Fibroblast of lung (primary cell): Measurements from ENCODE around the gene TSPAN9. TPM values are rescaled to one million over a fixed set of nuclear protein-coding genes. Genes with fewer than 3 reads are reported as not detected.

Experiments used
- DNase-seq, 2 donors: peaks; one replicate each; pipeline versions ENCODE4 v3.0.0 to v3.0.0-alpha.2; 2010; ENCODE audit warnings: low read depth in 2 of 2
- H2AFZ ChIP-seq: 2 replicates; pipeline ENCODE4 v1.5.1; 2012; ENCODE audit warnings: low read length, control low read depth, inconsistent platforms
- H3K27ac ChIP-seq: 2 replicates; pipeline ENCODE4 v1.5.1; 2011; ENCODE audit warnings: low read length, control low read depth; ENCODE audit not compliant: insufficient read depth
- H3K27me3 ChIP-seq: 2 replicates; pipeline ENCODE4 v1.5.1; 2011; ENCODE audit warnings: mild to moderate bottlenecking, low read length; ENCODE audit not compliant: control insufficient read depth, insufficient read depth
- H3K36me3 ChIP-seq: 2 replicates; pipeline ENCODE4 v1.5.1; 2011; ENCODE audit warnings: low read length; ENCODE audit not compliant: control insufficient read depth, insufficient read depth
- H3K4me1 ChIP-seq: 2 replicates; pipeline ENCODE4 v1.5.1; 2011; ENCODE audit warnings: low read length; ENCODE audit not compliant: control insufficient read depth, insufficient read depth; ENCODE audit errors: extremely low read depth
- H3K4me2 ChIP-seq: 2 replicates; pipeline ENCODE4 v1.5.1; 2011; ENCODE audit warnings: low read length, control low read depth; ENCODE audit not compliant: insufficient read depth; ENCODE audit errors: extremely low read depth
- H3K4me3 ChIP-seq, 4 experiments: fragments of 200-600 bp in 1 of 4; sonication (generic) in 1 of 4; replicated peaks in 1 of 4; 2 replicates each; pipeline ENCODE4 v1.5.1; 2011 to 2016; ENCODE audit warnings: low read length in 4 of 4, low read depth in 3 of 4, mild to moderate bottlenecking in 3 of 4, control low read depth in 2 of 4, inconsistent platforms in 1 of 4, mixed read lengths in 1 of 4; ENCODE audit not compliant: insufficient read depth in 1 of 4; ENCODE audit errors: control extremely low read depth in 1 of 4
- H3K79me2 ChIP-seq: 2 replicates; pipeline ENCODE4 v1.5.1; 2012; ENCODE audit warnings: mild to moderate bottlenecking, low read length, inconsistent platforms; ENCODE audit not compliant: control insufficient read depth, insufficient read depth
- H3K9ac ChIP-seq: 2 replicates; pipeline ENCODE4 v1.5.1; 2011; ENCODE audit warnings: mild to moderate bottlenecking, low read length, control low read depth; ENCODE audit not compliant: insufficient read depth
- H3K9me3 ChIP-seq: 2 replicates; pipeline ENCODE4 v1.5.1; 2012; ENCODE audit warnings: low read depth, low read length; ENCODE audit not compliant: control insufficient read depth, insufficient read depth
- H4K20me1 ChIP-seq: 2 replicates; pipeline ENCODE4 v1.5.1; 2011; ENCODE audit warnings: low read length; ENCODE audit not compliant: control insufficient read depth, insufficient read depth; ENCODE audit errors: extremely low read depth
- CTCF ChIP-seq, 2 donors: IDR thresholded peaks in 1 of 2; conservative IDR thresholded peaks in 1 of 2; 1 replicate in 1 of 2; 2 replicates in 1 of 2; pipeline ENCODE4 v1.5.1; 2011 to 2012; ENCODE audit warnings: low read length in 2 of 2, control low read depth in 1 of 2, inconsistent platforms in 1 of 2, low read depth in 1 of 2, mild to moderate bottlenecking in 1 of 2
- EZH2 ChIP-seq: IDR thresholded peaks from 2 replicates; pipeline ENCODE4 v1.5.1; 2012; ENCODE audit warnings: low read length, control low read depth, mild to moderate bottlenecking; ENCODE audit errors: missing control alignments
- polyA plus RNA-seq, 2 donors: library from polyadenylated mRNA; depleted of rRNA in 1 of 2; stranded (reverse) in 1 of 2; unstranded in 1 of 2; fragments of >200 nt; gene quantifications; 2 replicates each; pipeline ENCODE4 v1.2.1, GENCODE V29; 2011 to 2012; ENCODE audit warnings: missing spikeins in 1 of 2
- total RNA-seq: library from RNA; depleted of rRNA; stranded (reverse); fragments of >200 nt; gene quantifications from 2 replicates; pipeline ENCODE4 v1.2.1, GENCODE V29; 2014

The TSPAN9 gene
- total and polyA plus RNA-seq, 2 donors (not counting 1 experiment from before 2014, with no cell fraction given): 31.1 to 35.2 TPM

- Histone ChIP-seq H3K27ac (no peak overlapping the region), H3K4me3 (no peak overlapping the region), H3K9me3 (no peaks in the 10 kb centered on the region), H3K36me3 (no peaks in the 10 kb centered on the region), H3K9ac (no peak overlapping the region), H3K4me1 (peaks cover 3% of the 10 kb centered on the region), H3K4me2 (no peak overlapping the region), H4K20me1 (no peaks in the 10 kb centered on the region), H2AFZ (no peak overlapping the region), H3K27me3 (no peaks in the 10 kb centered on the region), H3K79me2 (no peaks in the 10 kb centered on the region)
- no peak for DNase-seq
- TF ChIP-seq EZH2 (no peak), CTCF (conservative IDR thresholded peaks at IDR 0.05 in 1 of 2, IDR thresholded peaks at IDR 0.05 in 1 of 2; ENCODE audit: low read depth in 1 of 2, low read length in 2 of 2) (no peak)
These were observed 60.8 kb downstream of the TSPAN9 start for GRCh38 chr12:3137814-3138445.

GRCh38 chr12:3138941-3139511 lies 61.8 kb downstream of the TSPAN9 start:
- Histone ChIP-seq H3K4me3 (no peak overlapping the region), H3K9ac (no peak overlapping the region), H3K4me1 (no peaks in the 10 kb centered on the region), H3K27ac (no peak overlapping the region), H3K9me3 (no peaks in the 10 kb centered on the region), H4K20me1 (no peaks in the 10 kb centered on the region), H3K36me3 (no peaks in the 10 kb centered on the region), H2AFZ (no peak overlapping the region), H3K27me3 (no peaks in the 10 kb centered on the region), H3K4me2 (no peak overlapping the region), H3K79me2 (no peaks in the 10 kb centered on the region)
- TF ChIP-seq CTCF (conservative IDR thresholded peaks at IDR 0.05 in 1 of 2, IDR thresholded peaks at IDR 0.05 in 1 of 2; ENCODE audit: low read depth in 1 of 2, low read length in 2 of 2) (no peak), EZH2 (no peak)
- DNase-seq: no peak

GRCh38 chr12:3139760-3140159 lies 62.6 kb downstream of the TSPAN9 start:
- Histone ChIP-seq H3K9ac (no peak overlapping the region), H3K27ac (no peak overlapping the region), H3K4me1 (no peaks in the 10 kb centered on the region), H3K9me3 (no peaks in the 10 kb centered on the region), H3K27me3 (no peaks in the 10 kb centered on the region), H4K20me1 (no peaks in the 10 kb centered on the region), H3K4me2 (no peak overlapping the region), H3K79me2 (no peaks in the 10 kb centered on the region), H2AFZ (no peak overlapping the region), H3K36me3 (no peaks in the 10 kb centered on the region), H3K4me3 (no peak overlapping the region)
- TF ChIP-seq EZH2 (no peak), CTCF (conservative IDR thresholded peaks at IDR 0.05 in 1 of 2, IDR thresholded peaks at IDR 0.05 in 1 of 2; ENCODE audit: low read depth in 1 of 2, low read length in 2 of 2) (no peak)
- no peak for DNase-seq
